AG09309 (cell line): ENCODE measurements around the gene NFIB.

Experiments used
- DNase-seq: peaks from one replicate; pipeline ENCODE4 v3.0.0-alpha.2; 2010; ENCODE audit warnings: low read depth
- H3K4me3 ChIP-seq: 2 replicates; pipeline ENCODE4 v1.5.1; 2011; ENCODE audit warnings: mild to moderate bottlenecking, low read depth, low read length, moderate library complexity; ENCODE audit not compliant: control insufficient read depth
- CTCF ChIP-seq: IDR thresholded peaks from 2 replicates; pipeline ENCODE4 v1.5.1; 2011; ENCODE audit warnings: mild to moderate bottlenecking, low read depth, low read length, inconsistent platforms; ENCODE audit not compliant: insufficient read depth, control insufficient read depth; ENCODE audit errors: missing control alignments

Gene NFIB

GRCh38 chr9:14097215-14097614 lies 216.7 kb downstream of the NFIB start:
- no peak for DNase-seq
- no peak for TF ChIP-seq CTCF
- H3K4me3 ChIP-seq = no peak overlapping the region

- DNase-seq = no peak
- no peak overlapping the region for H3K4me3 ChIP-seq
- no peak for TF ChIP-seq CTCF
Observed at GRCh38 chr9:14096258-14096922, 217.6 kb downstream of the NFIB start.

- no peak overlapping the region for H3K4me3 ChIP-seq
- DNase-seq = no peak
- no peak for TF ChIP-seq CTCF
Observed at GRCh38 chr9:14095277-14095676, 218.7 kb downstream of the NFIB start.

GRCh38 chr9:14094491-14094890 lies 219.4 kb downstream of the NFIB start:
- no peak for TF ChIP-seq CTCF
- DNase-seq = no peak
- H3K4me3 ChIP-seq = no peak overlapping the region

- no peak for TF ChIP-seq CTCF
- H3K4me3 ChIP-seq = no peak overlapping the region
- no peak for DNase-seq
Observed at GRCh38 chr9:14092344-14092743, 221.6 kb downstream of the NFIB start.

GRCh38 chr9:14089051-14089803 lies 224.7 kb downstream of the NFIB start:
- H3K4me3 ChIP-seq = no peak overlapping the region

More at GRCh38 chr9:14089051-14089803, 224.7 kb downstream of the NFIB start:
- no peak for DNase-seq
- TF ChIP-seq CTCF = no peak
